Ascending aorta (tissue), 2 donors: Measurements from ENCODE around the gene EHBP1. TPM values are rescaled to one million over a fixed set of nuclear protein-coding genes. Genes with fewer than 3 reads are reported as not detected.

Experiments
- DNase-seq, 2 donors: peaks; one replicate each; pipeline ENCODE4 v3.0.0-alpha.2; 2019; ENCODE audit warnings: low spot score in 2 of 2
- H3K27ac ChIP-seq, 2 donors: fragments of 200-600 bp; sonication (generic); one replicate each; pipeline ENCODE4 v1.5.1; 2016 to 2017; ENCODE audit warnings: mild to moderate bottlenecking in 1 of 2
- H3K27me3 ChIP-seq: fragments of 200-600 bp; sonication (generic); one replicate; pipeline ENCODE4 v1.5.1; 2017
- H3K36me3 ChIP-seq, 2 donors: fragments of 200-600 bp; sonication (generic); one replicate each; pipeline ENCODE4 v1.5.1; 2016
- H3K4me1 ChIP-seq, 2 donors: fragments of 200-600 bp; sonication (generic); one replicate each; pipeline ENCODE4 v1.5.1; 2016 to 2017; ENCODE audit warnings: mild to moderate bottlenecking in 1 of 2
- H3K4me3 ChIP-seq, 2 donors: fragments of 200-600 bp; sonication (generic); one replicate each; pipeline ENCODE4 v1.5.1; 2016 to 2017; ENCODE audit warnings: mild to moderate bottlenecking in 1 of 2
- H3K9me3 ChIP-seq, 2 donors: fragments of 200-600 bp; sonication (generic); one replicate each; pipeline ENCODE4 v1.5.1; 2016
- intact Hi-C: fragments of 100-400 bp; cut with DNase I; formaldehyde crosslinking; loops from one replicate; pipeline ENCODE4 v1.15.1; 2023
- total RNA-seq: library from RNA; depleted of rRNA; stranded (reverse); fragments of >200 nt; gene quantifications from one replicate; pipeline ENCODE4 v1.1.0, GENCODE V29; 2016
- TF ChIP-seq, protein P1 (sequence below), 3 experiments: fragments of 200-600 bp in 2 of 3; fragments of 450-650 bp in 1 of 3; sonication (generic) in 2 of 3; IDR thresholded peaks; one replicate each; pipeline ENCODE4 v1.5.1; 2016 to 2019; ENCODE audit warnings: antibody characterized with exemption in 3 of 3, mild to moderate bottlenecking in 1 of 3, moderate library complexity in 1 of 3

EHBP1 gene
- total RNA-seq, 1 donor from 2014 or later = 19.9 TPM

DNA sequence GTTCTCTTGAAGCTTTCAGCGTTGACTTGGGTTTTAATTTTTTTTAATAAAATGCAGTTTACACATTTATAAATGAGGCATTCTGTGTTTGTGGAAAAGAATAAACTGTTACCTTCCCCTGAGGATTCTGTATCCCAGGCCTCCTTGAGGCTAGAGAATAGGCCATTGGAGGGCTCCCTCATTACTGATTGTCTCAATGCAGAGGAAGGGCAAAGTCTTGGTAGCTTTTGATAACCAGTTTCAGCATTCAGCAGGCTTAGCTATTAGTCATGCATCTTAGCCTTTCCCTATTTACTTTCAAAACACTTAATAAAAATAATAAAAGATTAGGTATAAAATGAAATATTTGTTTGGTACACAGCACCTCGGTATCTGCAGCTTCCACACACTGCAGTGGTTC is 287.0 kb downstream of the EHBP1 start:
- TF ChIP-seq, protein P1, sequence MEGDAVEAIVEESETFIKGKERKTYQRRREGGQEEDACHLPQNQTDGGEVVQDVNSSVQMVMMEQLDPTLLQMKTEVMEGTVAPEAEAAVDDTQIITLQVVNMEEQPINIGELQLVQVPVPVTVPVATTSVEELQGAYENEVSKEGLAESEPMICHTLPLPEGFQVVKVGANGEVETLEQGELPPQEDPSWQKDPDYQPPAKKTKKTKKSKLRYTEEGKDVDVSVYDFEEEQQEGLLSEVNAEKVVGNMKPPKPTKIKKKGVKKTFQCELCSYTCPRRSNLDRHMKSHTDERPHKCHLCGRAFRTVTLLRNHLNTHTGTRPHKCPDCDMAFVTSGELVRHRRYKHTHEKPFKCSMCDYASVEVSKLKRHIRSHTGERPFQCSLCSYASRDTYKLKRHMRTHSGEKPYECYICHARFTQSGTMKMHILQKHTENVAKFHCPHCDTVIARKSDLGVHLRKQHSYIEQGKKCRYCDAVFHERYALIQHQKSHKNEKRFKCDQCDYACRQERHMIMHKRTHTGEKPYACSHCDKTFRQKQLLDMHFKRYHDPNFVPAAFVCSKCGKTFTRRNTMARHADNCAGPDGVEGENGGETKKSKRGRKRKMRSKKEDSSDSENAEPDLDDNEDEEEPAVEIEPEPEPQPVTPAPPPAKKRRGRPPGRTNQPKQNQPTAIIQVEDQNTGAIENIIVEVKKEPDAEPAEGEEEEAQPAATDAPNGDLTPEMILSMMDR (IDR thresholded peaks at IDR 0.05) = no peak
- Histone ChIP-seq H3K4me3 (no peak overlapping the region), H3K9me3 (no peaks in the 10 kb centered on the region), H3K27me3 (no peaks in the 10 kb centered on the region), H3K4me1 (no peaks in the 10 kb centered on the region), H3K36me3 (no peaks in the 10 kb centered on the region), H3K27ac (no peak overlapping the region)
- no peak for DNase-seq
- intact Hi-C loops = no loop called here

DNA sequence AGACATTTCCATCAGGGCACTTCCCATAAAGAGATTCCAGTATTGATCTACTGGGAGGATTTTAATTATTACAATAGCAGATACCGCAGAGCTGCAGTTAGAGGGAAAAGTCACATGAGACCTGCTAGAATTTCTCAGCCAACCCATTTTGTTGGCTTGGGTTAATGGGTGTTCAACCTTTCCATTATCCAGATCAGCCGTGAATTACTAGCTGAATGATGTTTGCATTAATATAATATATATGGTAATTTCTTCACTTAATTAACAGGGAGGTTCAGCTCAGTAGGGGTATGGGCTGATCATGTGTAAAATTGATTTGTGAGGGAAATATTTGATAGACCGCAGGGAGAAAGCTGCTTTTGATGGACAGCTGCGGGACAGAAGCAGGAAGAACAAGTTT is 288.7 kb downstream of the EHBP1 start:
- intact Hi-C loops = no loop called here

DNA sequence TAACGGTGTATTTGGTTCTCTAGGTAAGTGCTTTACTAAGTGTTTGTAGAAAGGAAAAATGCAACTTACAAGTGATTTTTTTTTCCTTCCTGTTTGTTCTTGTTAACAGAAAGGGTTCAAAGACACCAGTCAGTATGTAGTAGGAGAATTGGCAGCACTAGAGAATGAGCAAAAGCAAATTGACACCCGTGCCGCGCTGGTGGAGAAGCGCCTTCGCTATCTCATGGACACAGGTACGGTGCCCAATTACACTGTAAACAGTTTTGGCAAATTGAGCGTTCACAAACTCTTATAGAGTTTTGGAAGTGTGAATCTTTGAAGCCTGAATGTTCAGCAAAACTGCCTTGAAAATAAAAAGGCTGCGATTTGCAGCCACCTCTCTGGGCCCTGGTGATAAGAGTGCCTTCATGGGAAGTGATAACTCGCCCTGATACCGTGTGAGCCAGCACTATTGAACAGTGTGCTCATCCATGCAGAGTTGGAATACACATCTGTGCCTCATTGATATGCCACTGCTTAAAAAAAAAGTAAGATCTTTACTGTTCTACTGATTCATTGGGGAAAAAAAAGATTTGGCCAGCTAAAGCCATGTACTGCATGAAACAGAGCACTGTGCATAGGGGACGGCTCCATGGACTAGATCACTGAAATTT is 291.1 kb downstream of the EHBP1 start:
- no peaks in the 10 kb centered on the region for H3K36me3 ChIP-seq
- peaks cover 0 to 8% of the 10 kb centered on the region in 2 donors for H3K4me1 ChIP-seq
- H3K4me3 ChIP-seq = no peak overlapping the region
- TF ChIP-seq, protein P1 (IDR thresholded peaks at IDR 0.05) = no peak
- H3K9me3 ChIP-seq = no peaks in the 10 kb centered on the region
- no peak overlapping the region for H3K27ac ChIP-seq
- H3K27me3 ChIP-seq = no peaks in the 10 kb centered on the region
- intact Hi-C loops = no loop called here
- DNase-seq = no peak

More for the DNA sequence above, 288.7 kb downstream of the EHBP1 start:
- Histone ChIP-seq H3K27ac (no peak overlapping the region), H3K4me3 (no peak overlapping the region), H3K4me1 (no peaks in the 10 kb centered on the region), H3K9me3 (no peaks in the 10 kb centered on the region), H3K27me3 (no peaks in the 10 kb centered on the region), H3K36me3 (no peaks in the 10 kb centered on the region)
- TF ChIP-seq, protein P1 (IDR thresholded peaks at IDR 0.05) = no peak
- DNase-seq = no peak

DNA sequence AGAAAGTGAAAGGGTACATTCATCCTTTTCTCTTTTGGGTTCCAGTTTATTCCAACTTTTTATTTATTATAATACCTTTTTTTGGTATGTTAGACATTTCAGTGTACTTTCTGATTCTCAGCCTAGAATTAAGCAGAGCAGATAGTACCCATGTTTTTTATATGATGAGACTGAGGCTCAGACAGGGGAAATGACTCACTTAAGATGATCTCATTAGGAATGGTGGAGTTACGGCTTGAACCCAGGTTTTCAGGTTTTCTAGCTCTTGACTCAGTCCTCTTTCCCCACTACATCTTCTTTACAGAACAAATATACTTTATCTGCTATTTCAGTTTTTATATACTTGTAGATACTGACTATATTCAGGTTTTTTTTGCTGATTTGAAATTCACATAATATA is 293.4 kb downstream of the EHBP1 start:
- DNase-seq = no peak
- intact Hi-C loops = no loop called here
- peak overlapping the region; percentile 8 to 73 for H3K27ac ChIP-seq
- TF ChIP-seq, protein P1 (IDR thresholded peaks at IDR 0.05) = no peak
- H3K36me3 ChIP-seq = no peaks in the 10 kb centered on the region
- H3K9me3 ChIP-seq = no peaks in the 10 kb centered on the region
- H3K4me1 ChIP-seq = peaks cover 0 to 8% of the 10 kb centered on the region in 2 donors
- no peak overlapping the region for H3K4me3 ChIP-seq
- H3K27me3 ChIP-seq = no peaks in the 10 kb centered on the region

DNA sequence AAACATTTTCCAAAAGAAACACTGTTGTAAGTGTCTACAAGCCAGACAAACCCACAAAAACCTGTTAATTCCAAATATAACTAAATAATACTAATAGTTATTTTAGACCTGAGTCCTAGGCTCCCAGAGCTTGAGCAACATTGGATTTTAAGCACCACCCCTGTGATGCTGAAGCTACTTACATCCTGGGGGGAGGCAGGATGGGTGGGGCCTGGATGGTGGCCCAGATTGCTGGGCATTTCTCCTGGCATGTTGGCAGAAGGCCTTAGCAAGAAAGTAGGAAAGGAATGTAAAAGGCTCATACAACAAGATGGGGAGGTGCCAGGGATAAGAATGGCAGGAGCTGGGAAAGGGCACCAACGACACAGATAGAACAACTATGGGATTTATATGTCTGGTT is 294.4 kb downstream of the EHBP1 start:
- peak in 1 of 2 donors; percentile 86 for DNase-seq
- Histone ChIP-seq H3K4me3 (no peak overlapping the region), H3K36me3 (no peaks in the 10 kb centered on the region), H3K27ac (peak overlapping the region; percentile 73 to 76), H3K4me1 (peaks cover 0 to 8% of the 10 kb centered on the region in 2 donors), H3K9me3 (no peaks in the 10 kb centered on the region), H3K27me3 (no peaks in the 10 kb centered on the region)
- TF ChIP-seq, protein P1 (IDR thresholded peaks at IDR 0.05) = no peak
- intact Hi-C loops = no loop called here
